Adrenal gland (tissue), 5 donors: ENCODE data around the gene KIF16B.

Experiments
- POLR2A ChIP-seq, 2 donors: fragments of 450-650 bp; IDR thresholded peaks; one replicate each; pipeline ENCODE4 v1.6.1; 2017; ENCODE audit warnings: antibody characterized with exemption in 2 of 2, mild to moderate bottlenecking in 2 of 2, moderate library complexity in 1 of 2
- TF ChIP-seq, protein P1 (sequence below), 6 experiments: fragments of 450-650 bp in 4 of 6; fragments of 200-600 bp in 2 of 6; sonication (generic) in 1 of 6; IDR thresholded peaks; 1 replicate in 5 of 6; 2 replicates in 1 of 6; pipeline versions ENCODE4 v1.5.1 to v1.8.0; 2016 to 2021; ENCODE audit warnings: antibody characterized with exemption in 6 of 6, mild to moderate bottlenecking in 2 of 6, moderate library complexity in 1 of 6
- donor health status: DM: no; HTN: no; CAD: no.

DNA sequence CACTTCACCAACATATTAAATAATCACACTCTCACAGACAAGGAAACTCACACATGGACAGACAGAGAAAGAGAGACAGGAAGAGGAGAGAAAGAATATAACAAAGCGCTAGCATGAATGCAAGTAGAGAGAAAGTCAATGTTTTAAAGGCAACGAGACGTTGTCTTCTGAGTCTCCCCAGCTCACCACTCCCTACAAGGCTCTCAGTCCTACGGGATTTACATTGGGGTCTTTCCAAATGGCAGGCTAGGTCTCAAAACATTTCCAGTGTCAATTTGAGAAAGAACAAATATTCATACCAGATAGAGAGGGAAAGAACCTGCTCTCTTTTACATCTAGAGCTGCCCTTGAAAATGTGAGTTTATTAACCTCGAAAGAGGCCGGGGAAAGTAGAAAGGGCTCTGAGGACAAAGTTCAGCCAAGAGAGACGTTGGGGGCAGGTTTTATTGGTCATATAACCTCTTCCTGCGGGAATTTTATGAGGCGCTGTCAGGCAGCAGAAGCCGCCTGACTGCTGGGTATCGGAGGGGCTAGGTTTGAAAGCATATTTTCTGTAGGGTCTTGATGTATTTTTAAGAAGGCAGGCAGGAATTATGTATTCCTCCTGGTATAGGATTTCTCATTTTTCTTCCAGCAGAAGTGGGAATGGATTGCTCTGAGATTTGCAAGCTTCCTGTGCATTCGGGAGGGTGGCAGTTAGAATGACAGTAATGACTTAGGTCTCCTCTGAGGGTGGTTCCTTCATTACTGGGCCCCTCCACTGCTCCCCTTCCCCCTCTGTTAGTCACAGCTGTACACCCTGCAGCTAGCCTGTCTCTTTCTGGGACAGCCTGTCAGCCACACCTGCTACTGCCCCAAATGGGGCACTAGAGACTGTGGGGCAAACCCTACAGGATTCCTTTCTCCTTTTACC, 34.4 kb upstream of the KIF16B start:
- TF ChIP-seq, protein P1, sequence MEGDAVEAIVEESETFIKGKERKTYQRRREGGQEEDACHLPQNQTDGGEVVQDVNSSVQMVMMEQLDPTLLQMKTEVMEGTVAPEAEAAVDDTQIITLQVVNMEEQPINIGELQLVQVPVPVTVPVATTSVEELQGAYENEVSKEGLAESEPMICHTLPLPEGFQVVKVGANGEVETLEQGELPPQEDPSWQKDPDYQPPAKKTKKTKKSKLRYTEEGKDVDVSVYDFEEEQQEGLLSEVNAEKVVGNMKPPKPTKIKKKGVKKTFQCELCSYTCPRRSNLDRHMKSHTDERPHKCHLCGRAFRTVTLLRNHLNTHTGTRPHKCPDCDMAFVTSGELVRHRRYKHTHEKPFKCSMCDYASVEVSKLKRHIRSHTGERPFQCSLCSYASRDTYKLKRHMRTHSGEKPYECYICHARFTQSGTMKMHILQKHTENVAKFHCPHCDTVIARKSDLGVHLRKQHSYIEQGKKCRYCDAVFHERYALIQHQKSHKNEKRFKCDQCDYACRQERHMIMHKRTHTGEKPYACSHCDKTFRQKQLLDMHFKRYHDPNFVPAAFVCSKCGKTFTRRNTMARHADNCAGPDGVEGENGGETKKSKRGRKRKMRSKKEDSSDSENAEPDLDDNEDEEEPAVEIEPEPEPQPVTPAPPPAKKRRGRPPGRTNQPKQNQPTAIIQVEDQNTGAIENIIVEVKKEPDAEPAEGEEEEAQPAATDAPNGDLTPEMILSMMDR (IDR thresholded peaks at IDR 0.05): no peak
- TF ChIP-seq POLR2A (IDR thresholded peaks at IDR 0.05): no peak
